Bone marrow (tissue), 2 donors: ENCODE results near the gene TUBD1.
"Not testable (repeated sequence)": the region's sequence is repeated elsewhere in the genome, so short reads cannot be mapped to it uniquely, and the experiment has no call there.

Experiments
- DNase-seq, 2 donors: peaks; one replicate each; lab custom pipeline; 2025; lab: John Stamatoyannopoulos, UW

TUBD1 gene

DNA sequence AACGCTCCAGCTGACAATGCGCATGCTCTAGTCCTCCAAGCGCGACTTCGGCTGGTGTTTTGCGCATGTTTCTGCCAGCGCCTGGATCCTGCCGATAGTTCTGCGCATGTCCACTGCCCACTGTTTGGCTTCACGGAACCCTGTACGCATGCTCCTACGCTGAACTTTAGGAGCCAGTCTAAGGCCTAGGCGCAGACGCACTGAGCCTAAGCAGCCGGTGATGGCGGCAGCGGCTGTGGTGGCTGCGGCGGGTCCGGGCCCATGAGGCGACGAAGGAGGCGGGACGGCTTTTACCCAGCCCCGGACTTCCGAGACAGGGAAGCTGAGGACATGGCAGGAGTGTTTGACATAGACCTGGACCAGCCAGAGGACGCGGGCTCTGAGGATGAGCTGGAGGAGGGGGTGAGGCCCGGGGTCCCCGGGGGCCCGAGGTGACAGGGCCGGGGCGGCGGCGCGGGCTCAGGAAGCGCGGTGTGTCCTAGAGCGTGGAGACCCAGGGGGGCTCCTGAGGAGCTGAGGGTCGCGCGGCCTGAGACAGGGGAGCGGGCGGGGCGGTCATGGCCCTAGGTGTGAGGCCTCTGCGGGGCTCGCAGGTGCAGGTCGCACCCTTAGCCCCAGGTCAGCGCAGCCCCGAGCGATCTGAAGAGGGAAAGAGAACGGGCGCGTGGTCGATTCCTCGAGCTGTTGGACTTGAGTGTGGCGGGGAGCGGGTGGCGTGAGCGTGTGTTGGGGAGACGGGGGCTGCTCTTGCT lies at the start of gene TUBD1, which contains the start of gene RPS6KB1:
TSS of gene TUBD1 (minus strand) at position 20 of the 752 bp plus-strand sequence. CDS start 1,941 bp downstream, outside the sequence.
TSS of gene RPS6KB1 (plus strand) at position 198 of the 752 bp plus-strand sequence. CDS start at position 262, 64 bp downstream.
- DNase-seq: peak; percentile 83 to 100

DNA sequence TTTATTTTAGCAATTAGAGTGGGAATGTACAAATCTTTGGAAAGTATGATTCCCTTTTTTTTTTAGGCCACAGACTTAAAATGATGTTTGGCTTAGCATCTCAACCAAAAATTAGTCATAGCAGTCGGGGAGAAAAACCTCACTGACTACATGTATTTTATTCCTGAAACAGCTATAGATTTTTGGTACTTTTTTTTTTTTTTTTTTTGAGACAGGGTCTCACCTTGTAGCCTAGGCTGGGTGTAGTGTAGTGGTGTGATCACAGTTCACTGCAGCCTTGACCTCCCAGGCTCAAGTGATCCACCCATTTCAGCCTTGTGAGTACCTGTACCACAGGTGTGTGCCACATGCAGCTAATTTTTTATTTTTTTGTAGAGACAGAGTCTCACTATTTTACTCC lies 48.4 kb upstream of the TUBD1 start:
- DNase-seq: no peak

DNA sequence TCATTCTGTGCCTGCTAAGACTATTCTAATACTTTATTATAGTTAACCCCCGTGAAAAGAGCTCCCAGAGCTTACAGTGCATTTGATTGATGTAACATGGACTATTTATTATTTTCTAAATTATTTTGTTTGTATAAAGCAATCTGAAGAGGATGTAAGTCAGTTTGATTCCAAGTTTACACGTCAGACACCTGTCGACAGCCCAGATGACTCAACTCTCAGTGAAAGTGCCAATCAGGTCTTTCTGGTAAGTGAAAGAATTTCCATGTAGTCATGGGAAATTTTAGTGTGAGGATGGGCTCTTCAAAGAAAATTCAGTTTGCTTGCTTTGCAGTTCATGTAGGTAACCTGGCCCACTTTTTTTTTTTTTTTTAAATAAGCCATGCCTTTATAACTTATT lies 48.0 kb upstream of the TUBD1 start:
- DNase-seq: not testable (repeated sequence)

GRCh38 chr17:59933317-59933716 lies 40.6 kb upstream of the TUBD1 start:
- DNase-seq: not testable (repeated sequence)

DNA sequence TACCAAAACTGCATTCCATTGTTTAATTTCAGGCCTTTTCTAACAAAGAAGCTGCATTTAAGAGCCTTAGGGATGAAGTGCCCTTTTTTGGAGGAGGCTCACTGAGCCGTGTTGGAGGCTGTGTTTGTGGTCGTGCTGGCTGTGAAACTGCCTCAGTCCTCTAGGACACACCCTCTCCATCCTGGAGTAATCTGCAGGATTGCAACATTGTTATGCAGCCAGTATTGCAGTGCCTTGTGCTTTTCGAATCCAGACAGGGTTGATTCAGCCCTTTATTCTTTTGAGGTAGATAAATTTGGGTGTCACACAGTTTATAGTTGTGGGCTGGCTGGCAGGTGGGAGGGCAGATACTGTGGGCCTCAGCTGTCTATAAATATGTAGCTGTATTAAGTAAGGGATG lies 38.0 kb upstream of the TUBD1 start:
- DNase-seq: not testable (repeated sequence)

DNA sequence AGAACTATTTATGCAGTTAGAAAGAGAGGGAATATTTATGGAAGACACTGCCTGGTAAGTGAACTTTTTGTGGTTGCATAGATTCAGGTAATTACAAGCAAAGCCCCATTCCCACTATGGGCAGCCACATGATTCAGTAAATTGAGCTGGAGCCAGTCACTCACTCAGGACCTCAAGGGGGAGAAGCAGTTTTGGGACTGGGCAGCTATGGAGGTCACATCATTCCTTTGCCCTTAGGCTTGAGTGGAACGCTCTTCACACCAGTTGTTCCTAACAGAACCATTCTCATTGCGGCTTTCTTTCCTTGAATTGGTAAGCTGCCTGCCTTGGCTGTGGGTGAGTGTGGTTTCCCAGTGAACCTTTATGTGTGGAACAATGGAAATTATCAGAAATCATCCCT lies 37.4 kb upstream of the TUBD1 start:
- not testable (repeated sequence) for DNase-seq

GRCh38 chr17:59920637-59921036 lies 27.9 kb upstream of the TUBD1 start:
- not testable (repeated sequence) for DNase-seq

DNA sequence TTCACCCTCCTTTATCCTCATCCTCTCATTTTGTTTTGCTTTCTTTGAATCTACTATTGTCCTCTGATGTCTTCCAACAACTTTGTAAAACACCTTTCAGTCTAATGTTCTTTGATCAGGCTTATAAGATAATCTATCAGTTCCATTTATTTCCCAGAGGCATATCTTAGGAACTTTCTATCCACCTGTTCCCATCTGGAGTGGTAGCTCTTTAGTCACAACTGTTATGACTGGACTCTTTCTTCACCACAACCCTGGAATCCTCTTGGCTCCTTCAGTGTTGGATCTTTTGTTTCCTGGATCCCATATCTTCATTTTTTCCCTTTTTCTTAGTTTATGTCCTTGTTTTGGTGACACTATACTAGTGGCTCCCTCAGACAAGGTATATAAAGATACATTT lies 23.7 kb upstream of the TUBD1 start:
- DNase-seq: no peak

DNA sequence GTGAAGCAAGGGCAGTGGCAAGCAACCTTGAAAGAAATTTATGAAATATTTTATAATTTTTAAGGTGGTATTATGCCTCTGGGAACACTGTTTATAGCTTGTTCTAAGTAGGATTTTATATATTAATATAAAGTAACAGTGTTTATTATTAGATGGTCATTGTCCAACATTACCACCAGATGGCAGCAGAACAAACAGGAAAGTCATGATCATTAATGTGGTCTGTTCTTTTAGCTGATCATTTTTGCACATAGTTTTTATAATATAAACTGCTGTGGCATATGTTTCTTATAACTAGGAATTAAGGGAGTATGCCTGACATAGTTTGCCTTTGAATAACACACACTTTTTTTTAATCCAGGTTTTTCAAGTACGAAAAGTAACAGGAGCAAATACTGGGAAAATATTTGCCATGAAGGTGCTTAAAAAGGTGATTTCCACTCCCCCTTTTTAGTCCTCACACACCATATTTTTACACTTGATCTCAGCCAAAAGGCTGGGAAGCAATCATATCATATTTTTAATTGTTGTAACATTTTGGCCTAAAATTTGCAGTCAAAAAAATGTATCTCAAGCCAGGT lies 21.6 kb upstream of the TUBD1 start:
- peak in 1 of 2 donors; percentile 26 for DNase-seq

GRCh38 chr17:59907467-59907866 lies 14.7 kb upstream of the TUBD1 start:
- no peak for DNase-seq

DNA sequence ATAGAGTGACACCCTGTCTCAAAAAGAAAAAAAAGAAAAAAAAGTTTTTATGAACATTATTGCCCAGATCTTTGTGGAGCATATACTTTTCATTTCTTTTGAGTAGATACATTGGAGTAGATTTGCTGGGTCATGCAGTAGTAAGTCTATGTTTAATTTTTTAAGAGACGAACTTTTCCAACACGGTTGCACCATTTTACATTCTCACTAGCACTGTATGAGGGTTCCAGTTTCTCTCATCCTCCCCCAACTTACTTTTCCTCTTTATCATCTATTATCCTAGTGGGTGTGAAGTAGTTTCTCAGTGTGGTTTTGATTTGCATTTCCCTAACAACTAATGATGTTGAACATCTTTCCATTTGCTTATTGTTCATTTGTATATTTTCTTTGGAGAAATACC lies 10.7 kb upstream of the TUBD1 start:
- DNase-seq: no peak

DNA sequence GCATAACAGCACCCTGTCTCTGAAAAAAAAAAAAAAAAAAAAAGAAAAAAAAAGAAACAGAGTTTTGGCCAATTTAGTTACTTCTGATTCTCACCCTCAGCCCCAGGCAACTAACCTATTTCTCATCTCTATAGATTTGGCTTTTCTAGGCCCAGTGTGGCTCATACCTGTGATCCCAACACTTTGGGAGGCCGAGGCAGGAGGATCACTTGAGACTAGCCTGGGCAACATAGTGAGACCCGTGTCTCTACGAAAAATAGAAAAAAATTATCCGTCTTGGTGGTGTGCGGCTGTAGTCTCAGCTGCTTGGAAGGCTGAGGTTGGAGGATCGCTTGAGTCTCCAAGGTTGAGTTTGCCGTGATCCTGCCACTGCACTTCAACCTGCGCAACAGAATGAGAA lies 8.9 kb upstream of the TUBD1 start:
- DNase-seq: no peak

- DNase-seq: peak in 1 of 2 donors; percentile 5
These were observed 6.4 kb upstream of the TUBD1 start for GRCh38 chr17:59899099-59899498.

DNA sequence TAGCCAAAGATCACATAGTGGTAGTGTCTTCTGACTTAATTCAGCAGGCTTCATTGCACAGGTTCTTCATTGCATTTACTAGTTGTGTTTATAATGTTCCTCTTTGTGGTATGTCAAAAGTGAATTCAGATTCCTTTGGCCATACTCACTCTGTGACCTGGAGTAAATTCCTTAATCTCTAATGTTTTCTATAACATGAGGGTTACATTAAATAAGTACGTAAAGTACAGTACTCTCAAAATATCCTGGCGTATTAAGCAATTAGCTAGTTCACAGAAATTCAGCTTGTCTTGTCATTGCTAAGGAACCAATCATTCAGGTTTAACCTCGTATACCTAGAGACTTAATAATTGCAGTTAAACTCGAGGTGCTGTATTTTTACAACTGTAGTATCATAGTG lies 4.3 kb upstream of the TUBD1 start:
- DNase-seq: no peak

GRCh38 chr17:59893676-59894100 lies 945 bp upstream of the TUBD1 start:
- peak in 1 of 2 donors; percentile 11 for DNase-seq

DNA sequence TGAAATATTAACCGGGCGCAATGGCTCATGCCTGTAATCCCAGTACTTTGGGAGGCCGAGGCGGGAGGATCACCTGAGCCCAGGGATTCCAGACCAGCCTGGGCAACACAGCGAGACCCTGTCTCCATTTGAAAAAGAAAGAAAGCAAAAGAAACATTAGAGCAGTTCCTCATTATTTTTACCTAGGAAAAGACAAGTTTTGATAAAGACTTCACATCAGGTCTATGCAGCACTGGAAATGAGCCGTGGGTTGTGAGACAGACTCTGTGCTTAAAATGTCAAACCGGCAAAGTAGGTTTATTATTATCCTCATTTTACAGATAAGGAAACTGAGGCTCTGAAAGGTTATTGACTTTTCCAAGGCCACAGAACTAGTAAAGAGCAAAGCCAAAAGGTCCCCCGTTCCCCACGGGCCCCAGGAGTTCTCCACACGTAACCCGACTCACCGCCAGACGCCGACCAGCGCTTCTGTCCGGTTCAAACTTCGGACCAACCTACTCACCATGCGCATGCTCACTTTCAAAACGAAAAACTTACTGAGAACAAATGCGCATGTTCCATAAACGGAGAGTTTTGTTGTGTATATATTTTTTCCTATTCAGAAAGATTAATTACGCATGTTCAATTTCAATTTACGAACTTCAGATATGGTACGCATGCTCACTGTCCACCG lies 356 bp downstream of the TUBD1 start:
- DNase-seq: peak in 1 of 2 donors; percentile 54

GRCh38 chr17:59890720-59891119 lies 2.0 kb downstream of the TUBD1 start:
- no peak for DNase-seq

- no peak for DNase-seq
These were observed 4.5 kb downstream of the TUBD1 start for GRCh38 chr17:59888145-59888750.

DNA sequence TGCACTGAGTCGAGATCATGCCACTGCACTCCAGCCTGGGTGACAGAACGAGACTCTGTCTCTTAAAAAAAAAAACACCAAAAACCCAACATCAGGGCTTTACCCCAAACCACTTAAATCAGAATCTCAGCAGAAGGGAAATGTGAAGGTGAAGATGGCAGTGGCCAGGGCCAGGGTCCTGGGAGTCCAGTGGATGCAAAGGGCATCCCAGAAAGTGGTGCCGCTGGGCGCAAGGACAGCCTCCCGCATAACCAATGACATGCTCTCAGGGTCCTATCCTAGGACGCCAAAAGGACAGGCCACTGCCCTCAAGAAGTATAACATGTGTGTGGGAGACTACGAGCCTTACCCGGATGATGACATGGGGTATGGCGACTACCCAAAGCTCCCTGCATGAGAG lies 7.9 kb downstream of the TUBD1 start:
- DNase-seq: no peak

DNA sequence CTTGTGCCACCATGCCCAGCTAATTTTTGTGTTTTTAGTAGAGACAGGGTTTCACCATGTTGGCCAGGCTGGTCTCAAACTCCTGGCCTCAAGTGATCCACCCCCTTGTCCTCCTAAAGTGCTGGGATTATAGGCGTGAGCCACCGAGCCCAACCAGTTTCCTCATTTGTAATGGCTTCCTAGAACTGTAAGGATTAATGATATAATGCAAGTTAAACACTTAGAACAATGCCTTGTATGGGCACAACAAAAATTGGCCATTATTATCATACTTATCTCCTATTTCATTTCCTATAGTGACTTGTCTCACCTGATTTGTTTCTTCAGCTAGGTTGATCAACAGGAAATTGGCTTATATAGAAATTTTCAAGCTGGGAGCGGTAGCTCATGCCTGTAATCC lies 14.1 kb downstream of the TUBD1 start:
- no peak for DNase-seq

DNA sequence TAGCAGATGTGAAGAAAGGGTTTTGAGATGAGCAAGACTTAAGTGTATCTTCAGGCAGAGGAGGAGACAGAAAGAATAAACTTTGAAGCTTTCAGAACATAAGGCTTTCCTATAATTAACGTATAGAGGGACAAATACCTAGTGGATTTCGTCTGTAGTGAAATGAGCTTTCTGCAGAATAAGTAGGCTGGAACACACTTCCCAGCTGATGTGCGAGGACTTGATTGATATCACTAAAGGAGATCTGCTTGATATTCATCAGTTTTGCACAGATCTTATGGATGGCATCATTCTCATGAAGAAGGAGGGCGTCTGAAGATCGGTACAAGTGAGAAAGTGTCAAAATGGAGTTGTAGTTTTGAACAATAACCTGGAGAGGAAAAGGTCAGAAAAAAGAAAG lies 14.8 kb downstream of the TUBD1 start:
- no peak for DNase-seq

DNA sequence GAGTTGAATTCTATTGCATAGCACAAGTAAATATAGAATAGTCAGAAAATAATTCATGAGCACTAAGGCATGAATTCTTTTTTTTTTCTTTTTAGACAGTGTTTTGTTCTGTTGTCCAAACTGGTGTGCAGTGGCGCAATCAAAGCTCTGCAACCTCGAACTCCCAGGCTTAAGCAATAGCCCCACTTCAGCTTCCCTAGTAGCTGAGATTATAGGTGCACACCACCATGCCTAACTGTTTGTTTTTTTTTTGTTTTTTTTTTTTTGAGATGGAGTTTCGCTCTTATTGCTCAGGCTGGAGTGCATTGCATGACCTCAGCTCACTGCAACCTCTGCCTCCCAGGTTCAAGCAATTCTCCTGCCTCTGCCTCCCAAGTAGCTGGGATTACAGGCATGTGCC lies 16.6 kb downstream of the TUBD1 start:
- no peak for DNase-seq

DNA sequence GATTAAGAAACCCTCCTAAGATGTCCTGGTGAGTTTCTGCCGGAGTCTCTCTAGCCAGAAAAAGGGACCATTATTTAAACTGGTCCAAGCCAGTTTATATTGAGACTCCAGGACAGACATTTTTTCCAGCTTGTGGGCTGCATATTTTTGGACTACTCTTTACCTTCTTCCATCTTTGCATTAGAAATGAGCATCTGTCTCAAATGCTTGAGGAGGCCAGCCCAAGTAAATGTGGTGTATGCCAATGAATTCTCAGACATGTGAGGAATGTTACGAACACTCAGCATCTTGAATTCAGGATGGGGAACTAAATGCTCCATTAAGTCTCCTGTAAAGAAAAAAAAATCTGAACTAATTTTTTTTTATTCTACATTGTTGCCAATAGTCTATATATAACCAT lies 18.4 kb downstream of the TUBD1 start:
- no peak for DNase-seq
